8988T (cell line): ENCODE measurements around the gene DENND1A.

Source experiments
- DNase-seq: peaks from one replicate; pipeline ENCODE4 v3.0.0; 2011

Gene DENND1A

GRCh38 chr9:123478160-123478559 is 451.8 kb downstream of the DENND1A start:
- DNase-seq: no peak

- no peak for DNase-seq
Measured at GRCh38 chr9:123475407-123475806, 454.5 kb downstream of the DENND1A start.

GRCh38 chr9:123472862-123473614 is 456.9 kb downstream of the DENND1A start:
- no peak for DNase-seq

GRCh38 chr9:123471843-123472570 is 457.9 kb downstream of the DENND1A start:
- DNase-seq: no peak

GRCh38 chr9:123470991-123471770 is 458.7 kb downstream of the DENND1A start:
- no peak for DNase-seq

- DNase-seq: no peak
Measured at GRCh38 chr9:123470121-123470782, 459.7 kb downstream of the DENND1A start.

- no peak for DNase-seq
Measured at GRCh38 chr9:123469282-123469681, 460.6 kb downstream of the DENND1A start.

GRCh38 chr9:123468541-123468940 is 461.4 kb downstream of the DENND1A start:
- DNase-seq: no peak

GRCh38 chr9:123465304-123465703 is 464.6 kb downstream of the DENND1A start:
- no peak for DNase-seq

- no peak for DNase-seq
Measured at GRCh38 chr9:123460091-123460490, 469.8 kb downstream of the DENND1A start.

GRCh38 chr9:123457583-123457982 is 472.3 kb downstream of the DENND1A start:
- DNase-seq: no peak

GRCh38 chr9:123456011-123456410 is 473.9 kb downstream of the DENND1A start:
- no peak for DNase-seq

GRCh38 chr9:123455187-123455586 is 474.7 kb downstream of the DENND1A start:
- no peak for DNase-seq

- DNase-seq: no peak
Measured at GRCh38 chr9:123454361-123454760, 475.6 kb downstream of the DENND1A start.

GRCh38 chr9:123453831-123454321 is 476.1 kb downstream of the DENND1A start:
- DNase-seq: no peak

GRCh38 chr9:123453076-123453667 is 476.8 kb downstream of the DENND1A start:
- DNase-seq: no peak

- DNase-seq: no peak
Measured at GRCh38 chr9:123450996-123451395, 478.9 kb downstream of the DENND1A start.

GRCh38 chr9:123450098-123450770 is 479.7 kb downstream of the DENND1A start:
- no peak for DNase-seq

- DNase-seq: no peak
Measured at GRCh38 chr9:123447934-123448646, 481.8 kb downstream of the DENND1A start.

GRCh38 chr9:123445981-123446610 is 483.8 kb downstream of the DENND1A start:
- DNase-seq: no peak

GRCh38 chr9:123445116-123445515 is 484.8 kb downstream of the DENND1A start:
- no peak for DNase-seq
